NCI-H1436 (cell line): ENCODE data around the gene SLX9.
"Not testable (repeated sequence)": the region's sequence is repeated elsewhere in the genome, so short reads cannot be mapped to it uniquely, and the experiment has no call there.

Experiments
- DNase-seq: peaks from one replicate; lab custom pipeline; 2025; lab: John Stamatoyannopoulos, UW

Gene SLX9

DNA sequence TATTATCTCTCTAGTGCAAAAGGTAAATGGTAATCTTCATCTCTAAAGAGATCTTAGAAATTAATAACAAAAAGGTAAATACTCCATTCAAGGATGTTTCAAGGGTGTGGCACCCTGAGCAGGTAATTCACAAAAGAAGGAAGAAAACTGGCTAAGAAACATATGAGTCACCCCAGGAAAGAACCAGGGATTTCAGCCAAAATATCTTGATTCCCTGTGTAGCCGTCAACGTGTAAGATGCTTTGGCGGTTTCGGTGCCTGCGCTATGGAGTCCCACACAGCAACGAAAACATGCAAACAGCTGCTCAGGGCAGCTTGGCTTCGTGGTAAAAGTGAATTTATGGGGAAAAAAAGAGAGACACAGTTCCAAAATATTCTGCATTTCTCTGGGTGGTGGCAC lies 22.9 kb upstream of the SLX9 start:
- DNase-seq, result no peak

DNA sequence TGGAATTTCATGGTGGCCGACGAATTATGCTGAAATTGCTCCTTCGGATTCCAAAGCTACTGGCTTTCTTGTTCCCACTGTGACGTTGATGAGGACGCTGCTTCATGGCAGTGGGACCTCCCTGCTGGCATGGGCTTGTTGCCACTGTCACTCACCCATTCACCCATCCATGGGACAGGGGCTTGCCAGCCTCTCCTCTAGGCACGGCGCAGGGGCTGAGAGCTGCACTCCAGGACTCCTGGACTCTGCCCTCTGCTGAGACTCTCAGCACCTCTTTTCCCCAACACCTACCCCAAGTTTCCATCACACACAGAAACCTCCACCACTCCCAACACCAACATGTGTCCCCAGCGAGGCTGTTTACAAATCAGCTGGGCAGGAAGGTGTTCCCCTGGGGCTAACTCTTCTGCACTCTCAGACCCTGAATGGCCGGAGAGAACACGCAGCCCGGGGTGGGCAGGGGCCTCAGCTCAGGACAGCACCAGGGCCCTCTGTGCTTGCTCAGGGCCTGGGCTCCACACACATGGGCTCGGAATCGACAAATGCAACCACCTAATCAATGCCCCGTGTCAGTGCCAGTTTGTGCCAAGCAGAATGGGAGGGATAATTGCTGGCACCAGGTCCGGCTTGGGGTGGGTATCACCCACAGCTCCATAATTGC lies 22.3 kb upstream of the SLX9 start:
- DNase-seq, result no peak

DNA sequence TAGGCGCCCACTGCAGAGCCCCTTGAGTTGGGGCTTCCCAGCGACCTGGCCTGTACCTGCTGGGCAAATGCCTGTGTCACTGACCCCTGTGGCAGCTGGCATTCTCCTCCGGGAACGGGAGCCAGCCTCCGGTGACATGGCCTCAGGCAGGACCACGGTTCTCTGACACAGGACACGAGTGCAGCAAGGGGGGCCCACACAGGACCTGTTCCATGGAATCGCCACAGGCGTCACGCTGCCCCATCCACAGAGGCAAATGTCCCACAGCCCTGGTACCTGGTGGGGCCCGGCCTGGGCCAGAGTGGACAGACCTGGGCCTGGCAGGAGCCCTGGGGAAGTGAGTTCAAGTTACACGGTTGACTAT lies 21.7 kb upstream of the SLX9 start:
- DNase-seq, result no peak

DNA sequence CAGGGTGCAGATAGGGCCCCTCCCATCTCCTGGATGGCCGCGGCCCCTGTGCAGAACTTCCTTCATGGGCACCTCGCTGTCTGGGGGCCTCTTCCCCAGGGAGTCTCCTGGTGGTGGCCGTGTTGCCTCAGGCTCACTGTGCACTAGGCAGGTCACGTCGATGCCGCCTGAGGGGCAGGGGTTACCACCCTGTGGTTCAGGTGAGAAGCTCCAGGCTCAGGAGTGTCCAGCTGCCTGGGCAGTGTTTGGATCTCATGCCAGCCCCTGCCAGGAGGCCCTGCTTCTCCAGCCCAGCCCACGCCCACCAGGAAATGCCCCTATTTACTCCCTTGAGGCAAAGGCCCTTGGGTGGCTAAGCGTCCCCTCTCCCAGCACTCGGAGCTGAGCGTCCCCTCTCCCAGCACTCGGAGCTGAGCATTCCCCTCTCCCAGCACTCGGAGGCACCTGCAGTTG lies 21.2 kb upstream of the SLX9 start:
- no peak for DNase-seq

DNA sequence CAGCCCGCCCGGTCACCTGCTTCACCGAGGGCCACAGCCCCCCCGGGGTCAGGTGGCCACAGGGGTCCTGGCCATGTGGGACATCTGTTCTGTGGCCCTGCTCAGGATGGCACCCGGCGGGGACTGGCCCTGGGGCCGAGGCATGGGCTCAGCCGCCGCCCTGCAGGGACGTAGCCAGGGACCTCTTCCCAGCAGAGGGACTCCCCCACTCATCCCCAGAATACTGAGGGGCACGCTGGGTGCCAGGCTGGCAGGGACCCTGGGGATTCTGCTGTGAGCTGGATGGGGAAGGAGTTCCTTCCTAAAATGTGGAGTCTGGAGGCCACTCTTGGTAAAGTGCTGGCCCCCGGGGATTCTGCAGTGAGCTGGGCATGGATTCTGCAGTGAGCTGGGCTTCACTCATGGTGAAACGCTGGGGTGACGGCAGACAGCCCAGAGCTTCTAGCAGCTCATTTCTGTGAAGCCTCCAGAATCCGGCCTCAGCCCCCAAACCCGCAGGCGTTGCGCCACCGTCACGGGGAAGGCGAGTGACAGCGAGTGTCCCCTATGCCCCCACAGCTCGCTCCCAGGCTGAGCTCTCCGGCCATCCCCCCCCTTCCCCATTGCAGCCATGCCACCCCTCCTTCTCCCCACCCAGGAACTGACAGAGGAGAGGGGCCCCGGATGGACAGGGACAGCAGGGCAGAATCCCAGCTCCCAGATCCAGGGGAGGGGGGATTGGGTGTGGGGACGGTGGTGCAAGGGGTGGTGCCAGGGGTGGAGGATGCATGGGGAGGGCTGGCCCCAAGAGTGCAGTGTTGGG lies 20.5 kb upstream of the SLX9 start:
- DNase-seq, result no peak

DNA sequence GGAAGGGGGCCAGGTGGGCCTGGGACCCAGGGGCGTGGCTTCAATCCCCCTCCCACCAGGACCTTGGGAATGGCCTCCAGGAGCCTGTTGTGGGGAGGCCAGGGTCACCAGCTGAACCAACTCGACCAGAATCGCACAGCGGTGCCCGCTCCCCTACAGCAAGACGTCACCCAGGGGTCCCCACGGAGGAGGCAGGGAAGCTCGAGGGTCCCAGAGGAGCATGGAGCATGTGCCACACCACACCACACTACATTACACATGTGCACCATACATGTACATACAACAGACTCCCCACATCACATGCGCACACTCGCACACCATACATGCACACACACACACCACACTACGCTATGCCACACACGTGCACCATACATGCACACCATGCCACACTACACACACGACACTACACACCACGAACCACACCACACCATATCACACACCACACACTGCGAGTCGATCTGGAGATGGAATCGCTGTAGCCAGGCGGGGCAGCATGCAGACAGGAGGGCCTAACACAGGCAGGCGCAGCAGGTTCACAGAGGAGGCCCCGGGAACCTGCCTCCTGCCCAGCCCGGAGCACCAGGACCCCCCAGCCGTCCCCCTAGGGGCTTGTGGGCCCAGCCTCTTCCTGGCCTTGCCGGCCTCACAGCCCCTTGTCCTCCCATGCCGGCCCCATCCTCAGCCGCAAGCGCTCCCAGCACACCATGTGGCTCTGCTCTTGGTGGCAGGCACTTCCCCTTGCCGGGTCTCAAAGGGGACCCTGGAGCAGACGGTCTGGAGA lies 19.7 kb upstream of the SLX9 start:
- no peak for DNase-seq

DNA sequence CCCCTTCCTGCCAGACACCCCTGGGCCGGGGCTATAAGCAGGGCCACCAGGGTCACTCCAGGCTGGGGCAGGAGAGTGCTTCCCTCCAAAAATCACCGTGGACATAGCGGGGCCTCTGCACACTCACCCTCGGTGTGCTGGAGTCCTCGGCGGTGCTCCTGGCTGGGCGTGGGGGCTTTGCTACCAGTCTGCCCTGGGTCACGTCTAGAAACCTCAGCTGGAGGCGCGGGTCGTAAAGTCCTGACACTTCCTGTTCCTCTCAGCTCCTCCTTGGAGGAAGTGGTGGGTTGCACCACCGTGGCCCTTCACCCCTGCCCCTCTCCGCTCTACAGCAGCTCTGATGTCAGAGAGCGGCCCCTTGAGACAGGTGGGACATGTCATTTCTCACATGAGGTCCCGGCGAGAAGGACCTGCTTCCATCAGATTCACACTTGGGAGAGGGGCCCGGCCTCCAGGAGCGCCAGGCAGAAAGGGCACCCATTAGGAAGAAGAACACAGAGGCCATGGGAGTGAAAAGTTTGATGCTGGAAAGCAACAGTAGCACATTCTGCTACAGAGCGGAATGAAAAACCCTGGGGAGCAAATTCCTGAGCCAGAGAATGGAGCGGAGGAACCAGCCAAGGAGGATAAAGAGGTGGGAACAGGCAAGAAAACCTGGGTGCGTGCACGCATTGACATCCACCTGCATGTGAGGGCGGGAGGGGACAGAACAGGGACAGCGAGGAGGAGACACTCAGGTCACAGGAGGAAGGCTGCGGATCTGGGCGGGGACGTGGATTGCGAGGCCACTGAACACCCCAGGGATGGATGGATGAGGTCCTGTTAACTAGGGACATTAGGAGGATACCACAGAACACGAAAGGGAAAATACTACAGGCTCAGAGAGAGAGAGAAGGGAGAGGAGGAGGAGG lies 18.9 kb upstream of the SLX9 start, which contains the start of gene ITGB2:
Gene ITGB2, minus strand, starts transcription at position 206 of the 911 bp plus-strand sequence. CDS start 10,117 bp downstream, outside the sequence.
- DNase-seq, result no peak

DNA sequence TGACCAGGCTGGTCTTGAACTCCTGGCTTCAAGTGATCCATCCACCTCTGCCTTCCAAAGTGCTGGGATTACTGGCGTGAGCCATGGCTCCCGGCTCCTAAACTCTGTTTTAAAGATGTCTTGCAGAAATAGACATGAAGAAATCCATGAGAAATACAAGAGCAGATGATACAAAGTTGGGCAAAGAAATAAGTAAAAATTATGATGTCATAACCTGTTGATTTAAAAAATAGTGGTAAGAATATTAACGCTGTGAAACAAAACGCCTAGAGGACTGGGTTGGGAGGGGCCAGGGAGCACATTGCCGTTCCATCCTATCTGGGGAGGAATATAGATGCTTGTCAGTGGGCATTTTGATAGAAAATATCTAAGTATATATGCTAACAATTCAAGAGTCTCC lies 17.9 kb upstream of the SLX9 start:
- no peak for DNase-seq

DNA sequence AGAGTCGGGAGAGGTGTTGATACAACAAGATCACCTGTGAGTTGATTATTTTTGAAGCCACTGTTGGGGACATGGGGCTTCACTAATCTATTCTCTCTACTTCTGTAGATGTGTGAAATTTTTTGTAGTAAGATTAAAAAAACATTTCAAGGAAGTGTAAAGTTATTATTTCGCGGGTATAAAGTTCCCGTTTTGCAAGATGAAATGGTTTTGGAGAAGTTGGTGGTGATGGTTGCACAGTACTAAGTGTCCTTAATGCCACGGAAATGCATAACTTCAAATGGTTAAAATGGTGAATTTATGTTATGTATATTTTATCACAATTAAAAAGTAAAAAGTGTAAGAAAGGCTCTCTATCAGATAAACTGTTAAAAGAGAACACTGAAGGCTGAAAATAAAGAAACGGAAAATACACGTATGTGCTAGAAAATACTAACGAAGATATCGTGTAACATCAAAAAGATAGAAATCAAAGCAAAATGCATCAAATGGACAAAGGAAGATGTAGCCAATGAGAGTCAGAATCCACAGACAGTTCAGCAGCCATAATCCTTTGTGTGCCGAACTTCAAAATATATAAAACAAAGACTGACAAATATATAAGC lies 16.2 kb upstream of the SLX9 start:
- no peak for DNase-seq

DNA sequence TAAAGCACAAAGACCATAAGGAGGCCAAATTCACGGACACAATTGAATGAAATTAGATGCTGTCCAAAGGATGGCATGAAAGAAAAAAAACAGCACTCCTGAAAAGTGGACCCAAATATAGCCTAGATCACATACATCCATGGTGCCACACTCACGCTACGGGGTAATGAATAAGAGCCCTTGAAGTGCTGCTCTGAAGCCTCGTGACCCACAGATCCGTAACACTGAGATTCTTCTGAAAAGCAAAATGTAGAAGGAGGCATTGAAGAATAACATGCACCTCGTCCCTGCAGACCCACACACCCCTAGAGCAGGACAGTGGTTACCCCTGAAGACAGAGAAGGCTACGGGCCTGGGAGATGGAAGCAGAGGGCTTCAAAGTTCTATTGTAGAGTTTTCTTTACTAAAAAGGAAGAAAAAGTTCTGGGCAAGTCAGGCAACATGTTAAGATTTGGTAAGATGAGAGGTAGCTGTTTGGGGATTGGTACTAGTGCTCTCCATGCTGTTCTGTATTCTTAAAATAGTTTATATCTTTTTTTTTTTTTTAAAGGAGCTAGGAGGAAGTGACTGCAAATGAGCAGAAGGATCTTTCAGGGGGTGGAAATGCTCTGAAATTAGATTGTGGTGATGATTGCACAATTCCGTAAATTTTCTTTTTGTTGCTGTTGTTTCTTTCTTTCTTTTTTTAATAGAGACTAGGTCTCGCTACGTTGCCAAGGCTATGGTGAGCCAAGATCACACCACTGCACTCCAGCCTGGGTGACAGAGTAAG lies 15.0 kb upstream of the SLX9 start:
- DNase-seq, result no peak

DNA sequence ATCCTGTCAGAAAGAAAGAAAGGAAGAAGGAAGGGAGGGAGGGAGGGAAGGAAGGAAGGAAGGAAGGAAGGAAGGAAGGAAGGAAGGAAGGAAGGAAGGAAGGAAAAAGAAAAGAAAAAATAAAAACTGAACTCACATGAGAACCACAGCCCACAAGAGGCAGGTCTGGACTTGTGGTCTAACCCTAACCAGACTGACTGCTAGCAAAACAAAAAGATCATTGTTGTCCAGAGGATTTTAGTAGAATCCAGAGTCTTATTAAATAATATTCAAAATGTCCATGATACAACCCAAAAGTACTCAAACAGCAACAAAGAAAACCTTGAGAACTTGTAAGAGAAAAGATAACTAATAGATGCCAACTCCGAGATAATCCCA lies 14.5 kb upstream of the SLX9 start:
- DNase-seq, result no peak

DNA sequence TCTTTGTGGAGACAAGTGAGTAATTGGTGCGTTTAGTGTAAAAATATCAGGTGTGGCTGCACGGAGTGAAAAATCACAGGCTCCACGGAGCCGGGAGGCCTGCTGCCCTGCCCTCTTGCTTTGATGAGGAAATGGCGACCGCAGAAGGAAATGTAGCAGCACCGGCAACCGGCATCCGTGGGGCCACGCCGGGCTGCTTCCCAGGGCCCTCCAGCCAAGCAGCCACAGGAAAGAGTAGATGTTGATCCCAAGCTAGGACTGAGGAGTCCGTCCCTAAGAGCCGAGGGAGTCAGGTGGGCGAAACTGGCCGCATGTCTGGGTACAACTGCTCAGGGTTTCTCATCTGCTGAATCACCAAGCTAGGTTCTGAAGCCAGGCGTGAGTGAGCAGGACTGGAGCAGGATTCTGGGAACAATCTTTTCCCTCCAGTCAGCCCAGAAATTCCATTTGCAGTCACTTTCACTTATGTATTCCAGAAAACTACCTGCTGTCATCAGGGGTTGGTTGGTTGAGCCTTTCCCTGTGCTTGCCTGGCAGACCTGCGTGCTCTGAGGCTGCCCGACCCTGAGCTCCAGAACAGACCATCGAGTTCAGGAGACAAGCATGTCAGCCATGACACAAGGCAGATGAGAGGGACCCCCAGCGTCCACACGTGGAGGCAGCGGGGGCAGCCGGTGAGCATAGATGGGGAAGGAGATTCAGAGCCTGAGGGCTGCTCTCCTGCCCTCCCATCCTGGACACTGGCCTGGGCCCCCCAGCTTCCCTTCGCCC lies 13.3 kb upstream of the SLX9 start:
- DNase-seq, result no peak

DNA sequence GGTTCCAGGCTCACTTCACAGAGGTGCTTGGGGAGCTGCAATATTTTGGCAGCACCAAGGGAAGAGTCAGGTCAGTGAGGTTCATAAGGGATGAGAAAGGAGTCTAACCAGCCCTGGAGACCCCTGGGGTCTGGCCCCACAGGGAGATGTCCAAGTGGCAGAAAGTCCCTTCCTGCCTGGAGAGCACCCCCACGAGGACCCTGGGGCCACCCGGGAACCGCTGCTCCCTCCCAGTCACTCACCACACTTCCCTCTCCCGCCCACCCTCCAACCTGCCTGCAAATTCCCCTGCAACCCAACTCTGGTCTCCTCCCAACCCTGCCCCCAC lies 12.6 kb upstream of the SLX9 start:
- DNase-seq, result no peak

DNA sequence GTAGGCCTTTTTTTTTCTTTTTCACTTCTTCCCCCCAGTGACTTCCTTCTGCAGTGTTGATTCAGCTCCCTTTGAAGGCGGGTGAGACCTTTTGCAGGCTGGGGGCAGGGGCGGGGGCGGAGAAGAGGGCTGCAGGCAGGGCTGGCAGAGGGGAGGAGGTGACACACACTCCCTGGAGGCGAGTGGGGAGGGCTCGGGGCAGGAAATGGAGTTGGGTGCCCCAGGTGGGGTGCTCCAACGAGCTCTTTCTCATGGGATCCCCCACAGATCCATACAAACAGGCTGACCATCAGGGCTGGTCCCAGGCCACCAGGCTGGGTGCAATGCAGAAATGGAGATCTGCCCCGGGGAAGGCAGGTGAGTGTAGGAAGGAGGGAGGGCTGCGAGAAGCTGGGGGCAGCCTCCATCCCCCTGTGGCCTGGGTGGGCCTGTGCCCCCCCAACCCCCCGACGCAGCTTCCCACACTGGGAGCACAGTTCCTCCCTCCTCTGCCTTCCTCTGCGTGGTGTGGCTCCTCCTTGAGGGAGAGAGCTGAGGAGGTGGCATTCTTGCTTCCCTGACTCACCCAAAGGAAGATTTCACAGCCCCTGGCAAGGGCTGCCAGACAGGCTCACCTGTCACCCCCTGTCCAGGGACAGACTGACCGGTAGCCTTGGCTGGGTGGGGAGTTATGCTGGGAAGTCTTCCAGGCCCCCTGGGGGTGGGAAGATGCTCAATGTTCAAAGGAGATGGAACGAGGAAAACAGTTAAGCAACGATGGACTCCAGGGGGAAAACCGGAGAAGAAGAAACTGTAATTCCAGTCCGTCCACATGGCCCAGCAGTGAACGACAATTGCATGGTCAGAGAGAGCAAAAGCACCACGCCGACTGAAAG lies 12.0 kb upstream of the SLX9 start:
- DNase-seq, result no peak

DNA sequence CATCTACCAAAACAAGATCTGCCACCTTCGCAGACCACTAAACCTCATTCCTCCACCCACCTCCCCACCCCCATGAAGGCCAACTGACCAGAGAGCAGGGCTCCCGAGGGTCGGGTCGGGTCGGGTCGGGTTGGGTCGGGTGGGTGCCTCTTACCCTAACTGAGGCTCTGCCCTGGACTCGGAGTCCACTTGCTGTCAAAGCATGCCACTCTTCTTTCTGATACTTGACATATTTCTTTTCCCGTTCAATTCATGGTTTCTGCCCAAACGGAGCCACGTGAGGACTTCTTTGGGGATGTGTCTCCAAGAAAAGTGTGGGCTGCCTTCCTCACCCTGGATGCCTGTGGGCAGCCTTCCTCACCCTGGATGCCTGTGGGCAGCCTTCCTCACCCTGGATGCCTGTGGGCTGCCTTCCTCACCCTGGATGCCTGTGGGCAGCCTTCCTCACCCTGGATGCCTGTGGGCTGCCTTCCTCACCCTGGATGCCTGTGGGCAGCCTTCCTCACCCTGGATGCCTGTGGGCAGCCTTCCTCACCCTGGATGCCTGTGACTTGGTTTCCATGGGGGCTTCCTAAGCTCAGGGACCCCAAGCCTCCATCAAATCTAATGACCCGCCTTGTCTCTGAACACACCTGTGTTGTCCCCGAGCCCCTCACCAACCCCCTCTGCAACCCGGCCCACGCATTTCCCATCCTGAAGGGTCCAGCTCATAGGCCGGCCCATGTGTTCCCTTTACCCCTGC lies 11.2 kb upstream of the SLX9 start:
- DNase-seq, result not testable (repeated sequence)

DNA sequence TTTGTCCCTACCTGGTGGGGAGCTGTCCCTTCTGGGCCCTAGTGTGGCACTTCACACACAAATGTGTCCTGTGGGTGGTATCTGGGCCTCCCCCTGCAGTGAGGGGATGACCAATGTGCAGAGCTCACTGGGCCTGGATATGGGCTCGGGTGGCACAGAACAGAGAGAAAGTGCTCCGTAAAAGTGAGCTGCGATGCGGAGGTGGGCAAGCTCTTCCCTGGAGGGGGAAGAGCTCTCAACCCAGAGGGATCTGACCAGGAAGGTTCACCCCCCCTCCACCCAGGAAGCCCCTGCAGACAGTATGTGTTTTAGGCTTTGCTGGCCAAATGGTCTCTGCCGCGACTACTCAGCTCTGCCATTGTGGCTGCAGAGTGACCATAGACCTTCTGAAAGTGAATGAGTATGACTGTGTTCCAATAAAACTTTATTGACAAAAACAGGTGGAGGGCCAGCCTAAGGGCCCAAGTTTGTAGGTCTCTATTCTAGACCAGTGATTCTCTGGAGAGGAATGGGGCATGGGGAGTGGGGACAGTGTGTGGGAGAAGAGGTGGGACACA lies 10.5 kb upstream of the SLX9 start:
- no peak for DNase-seq

DNA sequence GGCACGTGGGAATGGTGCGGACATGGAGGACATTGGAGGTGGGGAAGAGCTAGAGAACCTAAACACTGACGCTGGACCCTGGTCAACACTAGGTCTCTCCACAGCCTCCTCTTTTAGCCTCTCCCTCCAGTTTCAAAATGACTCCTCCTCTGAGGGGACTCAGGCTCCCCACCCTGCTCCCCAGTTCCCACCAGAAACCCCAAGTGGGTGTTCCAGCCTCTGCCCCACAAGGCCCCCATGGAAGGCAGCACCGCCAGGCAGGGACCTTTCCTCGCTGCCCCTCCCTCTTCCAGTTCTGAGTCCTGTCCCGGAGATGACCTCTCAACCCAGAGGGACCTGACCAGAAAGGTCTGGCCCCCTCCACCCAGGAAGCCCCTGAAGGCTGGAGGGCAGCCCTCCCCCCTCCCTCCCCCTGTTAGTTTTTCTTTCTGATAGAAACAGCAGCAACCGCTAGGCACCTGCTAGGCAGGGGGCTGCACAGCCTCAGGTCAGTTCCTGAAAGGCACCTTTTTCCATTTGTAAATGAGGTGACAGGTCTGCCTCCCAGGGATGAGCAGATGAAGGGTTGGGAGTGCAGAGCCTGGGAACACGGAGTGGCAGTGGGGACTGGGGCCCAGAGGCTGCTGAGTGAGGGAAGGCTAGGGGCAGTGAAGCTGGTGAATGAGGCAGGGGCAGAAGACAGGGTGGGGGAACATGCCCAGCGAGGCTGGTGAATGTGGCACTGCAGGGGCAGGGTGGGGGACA lies 9.9 kb upstream of the SLX9 start:
- no peak for DNase-seq
